Cardiac muscle cell (in vitro differentiated cells and primary cell): ENCODE results near the gene COX7A2L. TPM values are rescaled to one million over a fixed set of nuclear protein-coding genes. Genes with fewer than 3 reads are reported as not detected.

ENCODE experiments used
- DNase-seq, 2 donors: peaks; one replicate each; pipeline versions ENCODE4 v3.0.0 to v3.0.0-alpha.2; 2010 to 2017; ENCODE audit warnings: low read depth in 1 of 2, low spot score in 1 of 2
- H3K27ac ChIP-seq: fragments of 200-600 bp; sonication (generic); 2 replicates; pipeline ENCODE4 v1.5.1; 2016
- H3K27me3 ChIP-seq: fragments of 200-600 bp; sonication (generic); 2 replicates; pipeline ENCODE4 v1.6.0; 2016; ENCODE audit warnings: control low read depth
- H3K36me3 ChIP-seq: fragments of 200-600 bp; sonication (generic); 2 replicates; pipeline ENCODE4 v1.5.1; 2016; ENCODE audit warnings: control low read depth
- H3K4me1 ChIP-seq: fragments of 200-600 bp; sonication (generic); 2 replicates; pipeline ENCODE4 v1.8.1; 2017; ENCODE audit warnings: low read depth, mild to moderate bottlenecking, mixed run types
- H3K4me3 ChIP-seq: fragments of 200-600 bp; sonication (generic); 2 replicates; pipeline ENCODE4 v1.5.1; 2016; ENCODE audit warnings: mild to moderate bottlenecking
- H3K9me3 ChIP-seq: fragments of 200-600 bp; sonication (generic); 2 replicates; pipeline ENCODE4 v1.5.1; 2017; ENCODE audit warnings: low read depth, mild to moderate bottlenecking, control low read depth
- CTCF ChIP-seq: IDR thresholded peaks from 2 replicates; pipeline ENCODE4 v1.5.1; 2012; ENCODE audit warnings: low read depth, mild to moderate bottlenecking, low read length
- polyA plus RNA-seq: library from polyadenylated mRNA; unstranded; fragments of >200 nt; fragmentation: Nextera tagmentation; extraction: Ambion mirVana; gene quantifications from 2 replicates; pipeline ENCODE4 v1.2.1, GENCODE V29; 2016
- total RNA-seq: library from RNA; depleted of rRNA; stranded (reverse); fragments of >200 nt; gene quantifications from 2 replicates; pipeline ENCODE4 v1.2.3, GENCODE V29; 2016

The COX7A2L gene
- total and polyA plus RNA-seq, 2 experiments from 2014 or later: 152 to 197 TPM

GRCh38 chr2:42329736-42330135, 31.3 kb downstream of the COX7A2L start:
- no peak for DNase-seq
- no peaks in the 10 kb centered on the region for H3K27me3 ChIP-seq
- H3K27ac ChIP-seq: peak overlapping the region; percentile 19
- no peaks in the 10 kb centered on the region for H3K4me1 ChIP-seq
- TF ChIP-seq CTCF: no peak
- H3K4me3 ChIP-seq: no peak overlapping the region
- H3K36me3 ChIP-seq: peaks cover 84% of the 10 kb centered on the region
- no peaks in the 10 kb centered on the region for H3K9me3 ChIP-seq

GRCh38 chr2:42328923-42329322, 32.1 kb downstream of the COX7A2L start:
- no peak overlapping the region for H3K27ac ChIP-seq
- TF ChIP-seq CTCF: no peak
- DNase-seq: no peak
- H3K27me3 ChIP-seq: no peaks in the 10 kb centered on the region
- no peaks in the 10 kb centered on the region for H3K4me1 ChIP-seq
- no peak overlapping the region for H3K4me3 ChIP-seq
- H3K9me3 ChIP-seq: no peaks in the 10 kb centered on the region
- peaks cover 80% of the 10 kb centered on the region for H3K36me3 ChIP-seq

DNA sequence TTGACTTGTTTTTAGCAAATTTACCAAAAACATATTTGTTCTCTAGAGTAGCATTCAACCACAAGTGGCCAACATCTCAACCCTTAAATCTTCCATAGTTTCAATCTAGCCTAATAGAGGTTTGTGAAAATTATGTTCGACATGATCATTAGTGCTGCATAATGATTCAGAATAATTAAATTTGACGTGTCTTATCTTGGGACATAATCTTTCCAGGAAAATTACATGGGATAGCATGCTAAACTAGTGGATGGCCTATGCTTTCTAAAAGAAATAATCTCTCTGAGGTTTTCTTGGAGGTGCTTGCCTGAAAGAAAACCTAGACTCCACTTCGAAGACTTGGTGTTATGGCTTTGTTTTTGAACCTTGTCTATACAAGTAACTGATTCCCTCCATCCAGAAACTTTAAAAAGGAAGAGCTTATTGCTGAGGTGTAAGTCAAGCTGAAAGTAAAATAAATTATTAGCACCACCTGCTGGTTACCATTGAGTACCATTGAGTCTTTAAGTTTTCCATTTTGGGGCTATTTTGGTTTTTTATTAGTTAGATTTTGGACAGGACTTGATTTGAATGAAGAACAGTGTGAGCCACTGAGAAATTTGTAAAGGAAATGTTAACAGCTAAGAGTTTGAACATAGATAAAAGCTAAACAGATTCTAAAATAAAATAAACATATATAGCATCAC, 32.7 kb downstream of the COX7A2L start:
- peak; percentile 42 for TF ChIP-seq CTCF
- Histone ChIP-seq H3K9me3 (no peaks in the 10 kb centered on the region), H3K4me1 (no peaks in the 10 kb centered on the region), H3K4me3 (no peak overlapping the region), H3K36me3 (peaks cover 78% of the 10 kb centered on the region), H3K27me3 (no peaks in the 10 kb centered on the region), H3K27ac (no peak overlapping the region)
- peak; percentile 9 to 63 for DNase-seq

DNA sequence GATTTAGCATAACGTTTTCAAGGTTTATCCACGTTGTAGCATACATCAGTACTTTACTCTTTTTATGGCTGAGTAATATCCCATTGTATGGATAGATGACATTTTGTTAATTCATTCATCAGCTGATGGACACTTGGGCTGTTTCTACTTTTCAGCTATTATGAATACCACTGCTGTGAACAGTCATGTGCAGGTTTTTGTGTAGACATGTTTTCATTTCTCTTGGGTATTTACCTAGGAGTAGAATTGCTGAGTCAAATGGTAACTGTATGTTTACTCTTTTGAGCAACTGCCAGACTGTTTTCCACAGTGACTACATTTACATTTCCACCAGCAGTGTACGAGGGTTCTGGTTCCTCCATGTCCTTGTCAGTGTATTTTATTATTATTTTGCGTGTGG, 33.9 kb downstream of the COX7A2L start:
- no peak for TF ChIP-seq CTCF
- Histone ChIP-seq H3K36me3 (peaks cover 75% of the 10 kb centered on the region), H3K4me3 (no peak overlapping the region), H3K9me3 (no peaks in the 10 kb centered on the region), H3K4me1 (no peaks in the 10 kb centered on the region), H3K27me3 (no peaks in the 10 kb centered on the region), H3K27ac (peak overlapping the region; percentile 28)
- DNase-seq: no peak

DNA sequence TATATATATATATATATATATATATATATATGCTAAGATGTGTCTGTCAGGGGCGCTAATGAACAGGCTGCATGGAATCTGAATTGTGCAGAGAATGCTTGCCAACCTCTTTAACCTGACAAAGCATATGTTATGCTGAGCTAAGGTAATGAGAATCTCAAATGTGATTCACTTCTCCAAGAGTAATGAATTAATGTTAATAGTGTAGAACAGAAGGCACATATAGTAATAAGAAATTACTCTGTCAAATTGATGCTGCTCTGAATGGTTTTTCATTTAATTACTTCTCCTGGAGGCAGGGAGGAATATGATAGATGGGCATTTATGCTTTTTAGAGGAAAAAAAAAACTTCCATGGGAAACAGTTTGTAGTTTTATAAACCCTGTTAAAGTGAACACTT, 35.4 kb downstream of the COX7A2L start:
- H3K36me3 ChIP-seq: peaks cover 66% of the 10 kb centered on the region
- no peak for DNase-seq
- no peak overlapping the region for H3K4me3 ChIP-seq
- H3K27me3 ChIP-seq: no peaks in the 10 kb centered on the region
- no peaks in the 10 kb centered on the region for H3K9me3 ChIP-seq
- no peaks in the 10 kb centered on the region for H3K4me1 ChIP-seq
- no peak overlapping the region for H3K27ac ChIP-seq
- no peak for TF ChIP-seq CTCF
